Panc1 (cell line): ENCODE data around the gene ZNF620. TPM values are rescaled to one million over a fixed set of nuclear protein-coding genes. Genes with fewer than 3 reads are reported as not detected.

ENCODE experiments used
- ATAC-seq: fragments of 200-7000 bp; cut with Tn5 transposase; 2 replicates; pipeline ENCODE4 v1.9.1; 2020; ENCODE audit warnings: mild to moderate bottlenecking, moderate library complexity
- BruUV-seq: library from RNA; stranded (reverse); fragments of 400-500 nt; replicated peaks from 2 replicates; lab custom pipeline; 2021; lab: Mats Ljungman, UMichigan
- CTCF ChIA-PET: fragments of 300-600 bp; sonication (Branson Sonifier 250); formaldehyde crosslinking; loops from one replicate; lab custom pipeline; 2022; ENCODE audit warnings: antibody characterized with exemption; lab: Charles Lee
- POLR2A ChIA-PET: fragments of 300-600 bp; sonication (Branson Sonifier 250); formaldehyde crosslinking; loops from one replicate; lab custom pipeline; 2022; ENCODE audit warnings: antibody characterized with exemption; lab: Charles Lee
- DNase-seq: peaks from one replicate; pipeline ENCODE4 v3.0.0-alpha.2; 2010; ENCODE audit warnings: low read depth, low spot score
- H3K27ac ChIP-seq: 2 replicates; pipeline ENCODE4 v1.5.1; 2011; ENCODE audit warnings: mild to moderate bottlenecking, low read length, inconsistent platforms
- H3K27me3 ChIP-seq: fragments of 200-500 bp; sonication (Bioruptor generic); 2 replicates; pipeline ENCODE4 v1.6.0; 2014; ENCODE audit warnings: low read length, inconsistent platforms; ENCODE audit not compliant: control insufficient read depth, insufficient read depth
- H3K36me3 ChIP-seq: fragments of 200-500 bp; sonication (Bioruptor generic); 2 replicates; pipeline ENCODE4 v1.5.1; 2014; ENCODE audit warnings: inconsistent platforms, mild to moderate bottlenecking, low read length, moderate library complexity; ENCODE audit not compliant: control insufficient read depth, insufficient read depth
- H3K4me1 ChIP-seq: 2 replicates; pipeline ENCODE4 v1.5.1; 2011; ENCODE audit warnings: inconsistent platforms, mild to moderate bottlenecking, low read length, moderate library complexity; ENCODE audit not compliant: control insufficient read depth, insufficient read depth
- H3K4me3 ChIP-seq, 2 experiments: 2 replicates each; pipeline ENCODE4 v1.5.1; 2011 to 2012; ENCODE audit warnings: low read depth in 2 of 2, low read length in 2 of 2, mild to moderate bottlenecking in 2 of 2, inconsistent platforms in 1 of 2, moderate library complexity in 1 of 2
- H3K9me3 ChIP-seq: fragments of 200-500 bp; sonication (Bioruptor generic); 2 replicates; pipeline ENCODE4 v1.5.1; 2014; ENCODE audit warnings: low read depth, mild to moderate bottlenecking, inconsistent platforms, low read length, moderate library complexity; ENCODE audit not compliant: control insufficient read depth, insufficient read depth
- POLR2AphosphoS5 ChIP-seq: IDR thresholded peaks from 2 replicates; pipeline ENCODE4 v1.6.1; 2012; ENCODE audit warnings: mild to moderate bottlenecking, low read depth, low read length, moderate library complexity
- SIN3A ChIP-seq: IDR thresholded peaks from 2 replicates; pipeline ENCODE4 v1.6.1; 2012; ENCODE audit warnings: low read depth, mild to moderate bottlenecking, low read length, moderate library complexity, borderline replicate concordance; ENCODE audit not compliant: insufficient read depth
- TCF7L2 ChIP-seq: IDR thresholded peaks from 2 replicates; pipeline ENCODE4 v1.6.1; 2011; ENCODE audit warnings: mild to moderate bottlenecking, low read depth, low read length, inconsistent platforms
- in situ Hi-C: cut with HindIII; loops from 2 replicates; pipeline ENCODE4 v1.10.0; 2016; ENCODE audit warnings: low sequenced_read_pairs, low pct_unique_long_range_greater_than_20kb
- intact Hi-C: fragments of 100-400 bp; cut with micrococcal nuclease; formaldehyde crosslinking; loops from one replicate; pipeline ENCODE4 v1.10.0; 2022; ENCODE audit not compliant: unreplicated experiment
- total RNA-seq: library from RNA; stranded (reverse); gene quantifications from one replicate; pipeline ENCODE4 v1.2.1, GENCODE V29; 2021; ENCODE audit not compliant: unreplicated experiment
- TF ChIP-seq, protein P1 (sequence below), 2 experiments: IDR thresholded peaks; 2 replicates each; pipeline ENCODE4 v1.6.1; 2011 to 2012; ENCODE audit warnings: low read depth in 2 of 2, control low read depth in 1 of 2, low read length in 1 of 2, mild to moderate bottlenecking in 1 of 2, moderate library complexity in 1 of 2; ENCODE audit not compliant: insufficient read depth in 1 of 2
- TF ChIP-seq, protein P2 (sequence below): fragments of 450-650 bp; IDR thresholded peaks from 2 replicates; pipeline ENCODE4 v1.5.1; 2017; ENCODE audit warnings: mild to moderate bottlenecking

The ZNF620 gene
- total RNA-seq, 1 experiment from 2014 or later, result 1.3 TPM

- ATAC-seq (no peak), DNase-seq (no peak)
- H3K9me3 ChIP-seq, result no peaks in the 10 kb centered on the region
- in situ Hi-C loops, result no loop called here
- ChIA-PET POLR2A (no interaction called here), CTCF (no interaction called here)
- no TSS peak for BruUV-seq
- H3K4me1 ChIP-seq, result no peaks in the 10 kb centered on the region
- H3K27ac ChIP-seq, result no peak overlapping the region
- no peaks in the 10 kb centered on the region for H3K27me3 ChIP-seq
- TF ChIP-seq SIN3A (no peak), TCF7L2 (no peak), POLR2AphosphoS5 (no peak)
- TF ChIP-seq, protein P1, sequence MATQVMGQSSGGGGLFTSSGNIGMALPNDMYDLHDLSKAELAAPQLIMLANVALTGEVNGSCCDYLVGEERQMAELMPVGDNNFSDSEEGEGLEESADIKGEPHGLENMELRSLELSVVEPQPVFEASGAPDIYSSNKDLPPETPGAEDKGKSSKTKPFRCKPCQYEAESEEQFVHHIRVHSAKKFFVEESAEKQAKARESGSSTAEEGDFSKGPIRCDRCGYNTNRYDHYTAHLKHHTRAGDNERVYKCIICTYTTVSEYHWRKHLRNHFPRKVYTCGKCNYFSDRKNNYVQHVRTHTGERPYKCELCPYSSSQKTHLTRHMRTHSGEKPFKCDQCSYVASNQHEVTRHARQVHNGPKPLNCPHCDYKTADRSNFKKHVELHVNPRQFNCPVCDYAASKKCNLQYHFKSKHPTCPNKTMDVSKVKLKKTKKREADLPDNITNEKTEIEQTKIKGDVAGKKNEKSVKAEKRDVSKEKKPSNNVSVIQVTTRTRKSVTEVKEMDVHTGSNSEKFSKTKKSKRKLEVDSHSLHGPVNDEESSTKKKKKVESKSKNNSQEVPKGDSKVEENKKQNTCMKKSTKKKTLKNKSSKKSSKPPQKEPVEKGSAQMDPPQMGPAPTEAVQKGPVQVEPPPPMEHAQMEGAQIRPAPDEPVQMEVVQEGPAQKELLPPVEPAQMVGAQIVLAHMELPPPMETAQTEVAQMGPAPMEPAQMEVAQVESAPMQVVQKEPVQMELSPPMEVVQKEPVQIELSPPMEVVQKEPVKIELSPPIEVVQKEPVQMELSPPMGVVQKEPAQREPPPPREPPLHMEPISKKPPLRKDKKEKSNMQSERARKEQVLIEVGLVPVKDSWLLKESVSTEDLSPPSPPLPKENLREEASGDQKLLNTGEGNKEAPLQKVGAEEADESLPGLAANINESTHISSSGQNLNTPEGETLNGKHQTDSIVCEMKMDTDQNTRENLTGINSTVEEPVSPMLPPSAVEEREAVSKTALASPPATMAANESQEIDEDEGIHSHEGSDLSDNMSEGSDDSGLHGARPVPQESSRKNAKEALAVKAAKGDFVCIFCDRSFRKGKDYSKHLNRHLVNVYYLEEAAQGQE (IDR thresholded peaks at IDR 0.05; ENCODE audit: insufficient read depth in 1 of 2, low read depth in 2 of 2, low read length in 1 of 2), result no peak
- TF ChIP-seq, protein P2, sequence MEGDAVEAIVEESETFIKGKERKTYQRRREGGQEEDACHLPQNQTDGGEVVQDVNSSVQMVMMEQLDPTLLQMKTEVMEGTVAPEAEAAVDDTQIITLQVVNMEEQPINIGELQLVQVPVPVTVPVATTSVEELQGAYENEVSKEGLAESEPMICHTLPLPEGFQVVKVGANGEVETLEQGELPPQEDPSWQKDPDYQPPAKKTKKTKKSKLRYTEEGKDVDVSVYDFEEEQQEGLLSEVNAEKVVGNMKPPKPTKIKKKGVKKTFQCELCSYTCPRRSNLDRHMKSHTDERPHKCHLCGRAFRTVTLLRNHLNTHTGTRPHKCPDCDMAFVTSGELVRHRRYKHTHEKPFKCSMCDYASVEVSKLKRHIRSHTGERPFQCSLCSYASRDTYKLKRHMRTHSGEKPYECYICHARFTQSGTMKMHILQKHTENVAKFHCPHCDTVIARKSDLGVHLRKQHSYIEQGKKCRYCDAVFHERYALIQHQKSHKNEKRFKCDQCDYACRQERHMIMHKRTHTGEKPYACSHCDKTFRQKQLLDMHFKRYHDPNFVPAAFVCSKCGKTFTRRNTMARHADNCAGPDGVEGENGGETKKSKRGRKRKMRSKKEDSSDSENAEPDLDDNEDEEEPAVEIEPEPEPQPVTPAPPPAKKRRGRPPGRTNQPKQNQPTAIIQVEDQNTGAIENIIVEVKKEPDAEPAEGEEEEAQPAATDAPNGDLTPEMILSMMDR, result no peak
- no peaks in the 10 kb centered on the region for H3K36me3 ChIP-seq
- H3K4me3 ChIP-seq, result no peak overlapping the region
- intact Hi-C loops, result no loop called here
Measured at GRCh38 chr3:40518848-40519247, 13.0 kb downstream of the ZNF620 start.

DNA sequence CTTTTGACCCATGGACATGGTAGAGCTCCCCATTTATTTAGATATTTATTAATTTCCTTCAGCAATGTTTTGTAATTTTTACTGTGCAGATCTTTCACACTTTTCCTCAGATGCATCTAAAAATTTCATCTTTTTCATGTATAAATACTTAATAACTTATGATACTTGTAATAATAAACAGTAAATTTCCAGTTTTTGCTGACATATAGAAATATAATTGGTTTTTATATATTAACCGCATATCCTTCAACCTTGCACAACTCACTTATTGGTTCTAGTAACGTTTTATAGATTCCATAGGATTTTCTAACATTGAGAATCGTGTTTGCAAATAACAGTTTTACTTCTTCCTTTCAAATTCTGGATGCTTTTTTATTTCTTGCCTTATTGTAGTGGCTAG, 15.4 kb downstream of the ZNF620 start:
- no peaks in the 10 kb centered on the region for H3K27me3 ChIP-seq
- TF ChIP-seq TCF7L2 (no peak), SIN3A (no peak), POLR2AphosphoS5 (no peak)
- TF ChIP-seq, protein P2, result no peak
- TF ChIP-seq, protein P1 (IDR thresholded peaks at IDR 0.05; ENCODE audit: insufficient read depth in 1 of 2, low read depth in 2 of 2, low read length in 1 of 2), result no peak
- H3K36me3 ChIP-seq, result no peaks in the 10 kb centered on the region; the same call in 1 of the 2 replicates
- H3K27ac ChIP-seq, result no peak overlapping the region
- in situ Hi-C loops (no loop called here), intact Hi-C loops (no loop called here)
- POLR2A ChIA-PET, result no interaction called here
- 0 out of 2 replicates have a peak, but pooled peaks cover 4% of the 10 kb centered on the region for H3K4me1 ChIP-seq
- H3K4me3 ChIP-seq, result no peak overlapping the region
- no peak for DNase-seq
- CTCF ChIA-PET, result no interaction called here
- no peaks in the 10 kb centered on the region for H3K9me3 ChIP-seq
- ATAC-seq, result no peak
- no TSS peak for BruUV-seq
